ENCODE measurements around the gene ANKS1B. TPM values are rescaled to one million over a fixed set of nuclear protein-coding genes. Genes with fewer than 3 reads are reported as not detected.

ANKS1B gene
- total RNA-seq, 2 donors from 2014 or later = not detected

- Mint-ChIP-seq H3K4me1 (ENCODE audit: low read depth in 2 of 2) (no peaks in the 10 kb centered on the region), H3K9me3 (peaks cover 9% of the 10 kb centered on the region), H3K27ac (no peak overlapping the region), H3K4me3 (no peak overlapping the region), H3K36me3 (no peaks in the 10 kb centered on the region), H3K27me3 (no peaks in the 10 kb centered on the region)
- DNase-seq (ENCODE audit: low spot score) (no peak), ATAC-seq (no peak)
These were observed 38.6 kb downstream of the ANKS1B start for GRCh38 chr12:99946131-99946530.

GRCh38 chr12:99935608-99936007 is 49.1 kb downstream of the ANKS1B start:
- Mint-ChIP-seq H3K27ac (no peak overlapping the region), H3K9me3 (peaks cover 10% of the 10 kb centered on the region), H3K27me3 (no peaks in the 10 kb centered on the region), H3K4me1 (ENCODE audit: low read depth in 2 of 2) (no peaks in the 10 kb centered on the region), H3K4me3 (no peak overlapping the region), H3K36me3 (no peaks in the 10 kb centered on the region)
- ATAC-seq = no peak
- DNase-seq (ENCODE audit: low spot score) = no peak

- Mint-ChIP-seq H3K27ac (no peak overlapping the region), H3K27me3 (no peaks in the 10 kb centered on the region), H3K4me1 (ENCODE audit: low read depth in 2 of 2) (no peaks in the 10 kb centered on the region), H3K4me3 (no peak overlapping the region), H3K36me3 (no peaks in the 10 kb centered on the region), H3K9me3 (peaks cover 5% of the 10 kb centered on the region)
- no peak for ATAC-seq
- DNase-seq (ENCODE audit: low spot score) = no peak
These were observed 58.1 kb downstream of the ANKS1B start for GRCh38 chr12:99926511-99927169.

- Mint-ChIP-seq H3K9me3 (peaks cover 9% of the 10 kb centered on the region), H3K4me3 (no peak overlapping the region), H3K4me1 (ENCODE audit: low read depth in 2 of 2) (no peaks in the 10 kb centered on the region), H3K27me3 (no peaks in the 10 kb centered on the region), H3K36me3 (no peaks in the 10 kb centered on the region), H3K27ac (no peak overlapping the region)
- DNase-seq (ENCODE audit: low spot score) (no peak), ATAC-seq (no peak)
These were observed 64.3 kb downstream of the ANKS1B start for GRCh38 chr12:99920353-99920960.

- no peak for DNase-seq (ENCODE audit: low spot score)
- no peak overlapping the region for H3K4me3 Mint-ChIP-seq
- H3K9me3 Mint-ChIP-seq = peaks cover 4% of the 10 kb centered on the region
- no peaks in the 10 kb centered on the region for H3K27me3 Mint-ChIP-seq
- H3K4me1 Mint-ChIP-seq (ENCODE audit: low read depth in 2 of 2) = no peaks in the 10 kb centered on the region
- no peak for ATAC-seq
- H3K27ac Mint-ChIP-seq = no peak overlapping the region
- no peaks in the 10 kb centered on the region for H3K36me3 Mint-ChIP-seq
These were observed 66.9 kb downstream of the ANKS1B start for GRCh38 chr12:99917711-99918402.

- Mint-ChIP-seq H3K36me3 (no peaks in the 10 kb centered on the region), H3K4me3 (no peak overlapping the region), H3K4me1 (ENCODE audit: low read depth in 2 of 2) (no peaks in the 10 kb centered on the region), H3K9me3 (peaks cover 4% of the 10 kb centered on the region), H3K27ac (no peak overlapping the region), H3K27me3 (no peaks in the 10 kb centered on the region)
- DNase-seq (ENCODE audit: low spot score) (no peak), ATAC-seq (no peak)
These were observed 68.2 kb downstream of the ANKS1B start for GRCh38 chr12:99916555-99916954.

GRCh38 chr12:99915251-99916082 is 69.3 kb downstream of the ANKS1B start:
- no peaks in the 10 kb centered on the region for H3K36me3 Mint-ChIP-seq
- H3K27ac Mint-ChIP-seq = no peak overlapping the region
- DNase-seq (ENCODE audit: low spot score) = no peak
- H3K27me3 Mint-ChIP-seq = no peaks in the 10 kb centered on the region
- H3K4me3 Mint-ChIP-seq = no peak overlapping the region
- H3K9me3 Mint-ChIP-seq = no peaks in the 10 kb centered on the region
- no peaks in the 10 kb centered on the region for H3K4me1 Mint-ChIP-seq (ENCODE audit: low read depth in 2 of 2)
- no peak for ATAC-seq

- Mint-ChIP-seq H3K4me1 (ENCODE audit: low read depth in 2 of 2) (no peaks in the 10 kb centered on the region), H3K27me3 (no peaks in the 10 kb centered on the region), H3K9me3 (peaks cover 4% of the 10 kb centered on the region), H3K27ac (no peak overlapping the region), H3K4me3 (no peak overlapping the region), H3K36me3 (no peaks in the 10 kb centered on the region)
- DNase-seq (ENCODE audit: low spot score) = no peak
- ATAC-seq = no peak
These were observed 70.5 kb downstream of the ANKS1B start for GRCh38 chr12:99914206-99914605.

GRCh38 chr12:99911967-99912366 is 72.8 kb downstream of the ANKS1B start:
- H3K36me3 Mint-ChIP-seq = no peaks in the 10 kb centered on the region
- H3K27me3 Mint-ChIP-seq = no peaks in the 10 kb centered on the region
- no peak for DNase-seq (ENCODE audit: low spot score)
- H3K9me3 Mint-ChIP-seq = peaks cover 4% of the 10 kb centered on the region
- no peak overlapping the region for H3K27ac Mint-ChIP-seq
- H3K4me1 Mint-ChIP-seq (ENCODE audit: low read depth in 2 of 2) = no peaks in the 10 kb centered on the region
- H3K4me3 Mint-ChIP-seq = no peak overlapping the region
- no peak for ATAC-seq

- no peak for DNase-seq (ENCODE audit: low spot score)
- H3K9me3 Mint-ChIP-seq = peaks cover 4% of the 10 kb centered on the region
- H3K27ac Mint-ChIP-seq = no peak overlapping the region
- H3K4me1 Mint-ChIP-seq (ENCODE audit: low read depth in 2 of 2) = no peaks in the 10 kb centered on the region
- no peaks in the 10 kb centered on the region for H3K36me3 Mint-ChIP-seq
- no peak overlapping the region for H3K4me3 Mint-ChIP-seq
- no peaks in the 10 kb centered on the region for H3K27me3 Mint-ChIP-seq
- ATAC-seq = no peak
These were observed 73.7 kb downstream of the ANKS1B start for GRCh38 chr12:99911081-99911480.

GRCh38 chr12:99910342-99910741 is 74.4 kb downstream of the ANKS1B start:
- no peak overlapping the region for H3K27ac Mint-ChIP-seq
- no peaks in the 10 kb centered on the region for H3K27me3 Mint-ChIP-seq
- ATAC-seq (no peak), DNase-seq (ENCODE audit: low spot score) (no peak)
- H3K9me3 Mint-ChIP-seq = peaks cover 4% of the 10 kb centered on the region
- H3K4me1 Mint-ChIP-seq (ENCODE audit: low read depth in 2 of 2) = no peaks in the 10 kb centered on the region
- no peak overlapping the region for H3K4me3 Mint-ChIP-seq
- H3K36me3 Mint-ChIP-seq = no peaks in the 10 kb centered on the region

GRCh38 chr12:99906786-99907579 is 77.8 kb downstream of the ANKS1B start:
- Mint-ChIP-seq H3K27me3 (no peaks in the 10 kb centered on the region), H3K4me1 (ENCODE audit: low read depth in 2 of 2) (no peaks in the 10 kb centered on the region), H3K36me3 (no peaks in the 10 kb centered on the region), H3K27ac (no peak overlapping the region), H3K9me3 (peaks cover 4% of the 10 kb centered on the region), H3K4me3 (no peak overlapping the region)
- DNase-seq (ENCODE audit: low spot score) (no peak), ATAC-seq (no peak)

- no peaks in the 10 kb centered on the region for H3K36me3 Mint-ChIP-seq
- H3K4me3 Mint-ChIP-seq = no peak overlapping the region
- H3K4me1 Mint-ChIP-seq (ENCODE audit: low read depth in 2 of 2) = no peaks in the 10 kb centered on the region
- peaks cover 1% of the 10 kb centered on the region for H3K9me3 Mint-ChIP-seq
- H3K27ac Mint-ChIP-seq = no peak overlapping the region
- no peaks in the 10 kb centered on the region for H3K27me3 Mint-ChIP-seq
- DNase-seq (ENCODE audit: low spot score) (no peak), ATAC-seq (no peak)
These were observed 83.6 kb downstream of the ANKS1B start for GRCh38 chr12:99901181-99901580.

Measured in natural killer cell treated with Interleukin-12 subunit alpha and Interleukin-12 subunit beta and Interleukin-15 and Interleukin-18, amount 100 ng/mL, for 72 hours (primary cell).